ENCODE measurements around the gene TMTC3.
"Not testable (repeated sequence)": the region's sequence is repeated elsewhere in the genome, so short reads cannot be mapped to it uniquely, and the experiment has no call there.

TMTC3 gene

GRCh38 chr12:88141774-88142609 is at the start of gene TMTC3, which contains the start of gene CEP290:
TSS of gene TMTC3 (plus strand) at chr12:88142307. CDS start at chr12:88148316, 6,009 bp downstream.
TSS of gene CEP290 (minus strand) at chr12:88142088. CDS start at chr12:88141307, 781 bp downstream.
- peak; percentile 95 for DNase-seq

GRCh38 chr12:88092771-88093170 is 49.3 kb upstream of the TMTC3 start:
- no peak for DNase-seq

GRCh38 chr12:88093573-88093972 is 48.5 kb upstream of the TMTC3 start:
- no peak for DNase-seq

GRCh38 chr12:88108021-88108420 is 34.1 kb upstream of the TMTC3 start:
- no peak for DNase-seq

- no peak for DNase-seq
Measured at GRCh38 chr12:88111074-88111652, 30.9 kb upstream of the TMTC3 start.

GRCh38 chr12:88113871-88114270 is 28.2 kb upstream of the TMTC3 start:
- DNase-seq: no peak

GRCh38 chr12:88122666-88123065 is 19.4 kb upstream of the TMTC3 start:
- DNase-seq: no peak

- DNase-seq: no peak
Measured at GRCh38 chr12:88127099-88127498, 15.0 kb upstream of the TMTC3 start.

GRCh38 chr12:88127855-88128254 is 14.3 kb upstream of the TMTC3 start:
- no peak for DNase-seq

- DNase-seq: no peak
Measured at GRCh38 chr12:88132392-88132791, 9.7 kb upstream of the TMTC3 start.

GRCh38 chr12:88133181-88133580 is 8.9 kb upstream of the TMTC3 start:
- not testable (repeated sequence) for DNase-seq

- DNase-seq: not testable (repeated sequence)
Measured at GRCh38 chr12:88139711-88140110, 2.4 kb upstream of the TMTC3 start.

GRCh38 chr12:88141425-88141773 is 708 bp upstream of the TMTC3 start:
- no peak for DNase-seq

- peak; percentile 31 for DNase-seq
Measured at GRCh38 chr12:88142610-88142991, 494 bp downstream of the TMTC3 start.

- no peak for DNase-seq
Measured at GRCh38 chr12:88144037-88144436, 1.9 kb downstream of the TMTC3 start.

GRCh38 chr12:88144546-88145468 is 2.7 kb downstream of the TMTC3 start:
- DNase-seq: no peak

- DNase-seq: no peak
Measured at GRCh38 chr12:88145567-88146505, 3.7 kb downstream of the TMTC3 start.

- no peak for DNase-seq
Measured at GRCh38 chr12:88150063-88150462, 8.0 kb downstream of the TMTC3 start.

- DNase-seq: no peak
Measured at GRCh38 chr12:88153959-88154358, 11.9 kb downstream of the TMTC3 start.

- no peak for DNase-seq
Measured at GRCh38 chr12:88156075-88156654, 14.1 kb downstream of the TMTC3 start.

GRCh38 chr12:88163371-88163770 is 21.3 kb downstream of the TMTC3 start:
- no peak for DNase-seq

- no peak for DNase-seq
Measured at GRCh38 chr12:88166179-88166578, 24.1 kb downstream of the TMTC3 start.

Measured in stimulated activated naive CD4-positive, alpha-beta T cell treated with Interleukin-2 at 50 U/mL for 16 hours (primary cell).